Measurements from ENCODE around the gene SSTR3.
A peak's percentile ranks its signal among the peaks of the same experiment; 100 is the strongest.
"Not testable (repeated sequence)": the region's sequence is repeated elsewhere in the genome, so short reads cannot be mapped to it uniquely, and the experiment has no call there.

Gene SSTR3

DNA sequence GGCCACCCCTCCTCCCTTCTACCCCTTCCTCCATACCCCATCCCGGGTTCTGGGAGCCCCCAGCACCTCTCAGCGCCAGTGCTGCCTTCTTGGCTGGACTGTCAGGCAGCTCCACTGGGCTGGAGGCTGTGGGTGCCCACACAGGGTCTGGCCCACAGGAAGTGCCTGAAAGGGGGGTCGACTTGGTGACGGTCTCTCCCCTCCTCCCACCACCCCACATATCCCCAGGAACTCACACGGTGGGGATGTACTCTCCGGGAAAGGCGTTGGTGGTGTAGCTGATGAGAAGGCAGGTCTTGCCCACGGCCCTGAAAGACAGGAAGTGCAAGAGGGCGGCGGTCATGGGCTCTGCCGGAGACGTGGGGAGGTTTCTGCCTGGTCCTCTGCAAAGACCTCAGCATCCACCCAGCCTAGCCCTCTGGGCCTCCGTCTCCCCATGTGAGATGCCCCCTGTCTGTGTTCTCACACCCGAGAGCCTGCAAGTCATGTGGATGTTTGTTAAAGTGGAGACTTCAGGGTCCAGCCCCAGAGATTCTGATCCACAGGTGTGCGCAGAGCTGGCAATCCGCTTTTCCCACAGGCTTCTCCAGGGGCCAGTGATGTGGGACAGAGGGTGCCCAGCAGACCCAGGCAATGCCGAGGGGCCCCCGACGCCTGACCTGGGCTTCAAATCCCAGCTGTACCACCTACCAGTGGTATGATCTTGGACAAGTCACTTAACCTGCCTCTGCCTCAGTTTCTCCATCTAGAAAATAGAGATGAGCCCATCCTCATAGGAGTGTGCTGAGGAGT lies 29.3 kb upstream of the SSTR3 start:
- DNase-seq: no peak

DNA sequence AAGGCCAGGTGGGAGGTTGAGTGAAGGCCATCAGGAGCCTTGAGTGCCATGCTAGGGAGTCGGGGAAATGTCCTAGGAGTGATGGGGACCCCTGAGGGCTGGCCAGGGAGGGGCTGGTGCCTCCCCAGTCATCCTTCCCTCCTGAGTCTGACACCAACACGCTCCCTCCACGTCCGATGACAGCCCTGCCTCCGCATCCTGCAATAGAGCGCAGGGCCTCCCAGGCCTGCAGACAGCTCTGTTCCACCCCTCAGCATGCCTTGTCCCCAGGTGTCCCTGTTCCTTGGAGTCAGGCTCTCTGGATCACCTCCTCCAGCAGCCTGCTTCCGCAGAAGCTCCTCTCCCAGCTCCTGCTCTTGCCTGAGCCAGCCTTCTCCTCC lies 28.7 kb upstream of the SSTR3 start:
- no peak for DNase-seq

DNA sequence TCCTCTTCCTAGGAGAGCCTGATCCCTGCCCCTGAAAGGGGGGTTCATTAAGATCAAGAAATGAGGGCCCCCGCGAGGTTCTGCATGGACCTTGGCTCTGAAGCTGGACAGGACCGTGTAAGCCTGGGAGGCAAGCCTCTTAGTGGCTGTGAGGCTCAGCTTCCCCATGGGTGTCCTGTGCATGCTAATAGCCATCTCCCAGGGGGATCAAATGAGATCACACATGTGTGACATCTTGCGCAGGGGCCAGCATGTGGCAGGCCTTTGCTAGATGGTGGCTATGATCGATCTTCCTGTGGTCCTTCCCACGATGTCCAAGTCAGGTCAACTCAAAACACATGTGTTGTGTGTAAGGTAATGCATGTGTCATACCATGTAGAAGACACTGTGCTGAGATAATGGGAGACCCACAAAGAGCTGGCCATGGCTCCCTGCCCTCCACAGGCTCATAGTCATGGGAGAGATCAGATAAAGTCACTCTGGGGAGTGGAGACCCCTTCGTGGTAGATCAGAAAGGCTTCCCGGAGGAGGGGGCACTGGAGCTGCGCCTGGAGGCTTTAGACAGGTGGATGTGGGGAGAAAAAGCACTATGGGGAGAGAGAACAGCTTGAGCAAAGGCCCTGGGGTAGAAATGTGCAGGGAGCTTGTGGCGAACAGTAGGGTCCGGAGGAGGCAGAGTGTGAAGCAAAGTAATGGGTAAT lies 28.1 kb upstream of the SSTR3 start:
- DNase-seq: no peak

DNA sequence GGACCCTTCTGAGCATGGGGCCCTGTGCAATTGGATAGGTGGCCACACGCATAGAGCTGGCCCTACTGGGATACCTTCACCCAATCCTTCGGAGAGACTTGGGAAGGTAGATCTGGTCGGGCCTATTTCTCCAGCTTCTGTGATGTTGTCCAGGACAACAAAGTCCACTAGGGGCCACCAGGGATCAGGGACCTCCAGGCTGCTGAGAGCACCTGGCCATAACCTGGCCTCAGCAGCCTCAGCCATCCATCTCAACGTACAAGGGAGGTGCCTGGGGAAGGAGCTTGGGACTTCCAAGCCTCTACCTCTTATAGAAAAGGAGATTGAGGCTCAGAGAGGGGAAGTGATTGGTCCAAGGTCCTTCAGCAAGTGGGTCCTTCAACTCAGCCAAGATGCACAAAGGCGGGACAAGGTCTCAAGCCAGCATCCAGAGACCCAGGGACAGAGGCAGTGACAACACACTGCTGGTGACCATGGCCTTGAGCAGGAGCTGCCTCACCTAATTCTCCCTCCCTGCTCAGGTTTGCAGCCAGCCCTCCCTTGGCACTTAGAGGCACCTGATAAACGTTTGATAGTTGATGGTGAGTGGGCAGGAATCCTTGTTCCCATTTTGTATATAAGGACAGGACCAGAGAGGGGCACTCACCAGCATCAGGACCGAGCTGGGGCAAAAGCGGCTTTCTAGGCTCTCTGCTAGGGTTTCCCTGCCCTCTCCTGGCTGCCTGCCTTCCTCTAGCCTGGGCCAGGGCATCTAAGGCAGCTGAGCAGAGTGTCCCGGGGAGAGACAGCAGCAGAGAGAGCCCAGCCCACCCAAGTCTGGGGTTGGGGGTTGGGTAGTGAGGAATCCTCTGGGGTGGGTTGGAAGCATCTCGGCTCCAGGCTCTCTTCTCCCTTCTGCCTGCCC lies 27.3 kb upstream of the SSTR3 start:
- no peak for DNase-seq

DNA sequence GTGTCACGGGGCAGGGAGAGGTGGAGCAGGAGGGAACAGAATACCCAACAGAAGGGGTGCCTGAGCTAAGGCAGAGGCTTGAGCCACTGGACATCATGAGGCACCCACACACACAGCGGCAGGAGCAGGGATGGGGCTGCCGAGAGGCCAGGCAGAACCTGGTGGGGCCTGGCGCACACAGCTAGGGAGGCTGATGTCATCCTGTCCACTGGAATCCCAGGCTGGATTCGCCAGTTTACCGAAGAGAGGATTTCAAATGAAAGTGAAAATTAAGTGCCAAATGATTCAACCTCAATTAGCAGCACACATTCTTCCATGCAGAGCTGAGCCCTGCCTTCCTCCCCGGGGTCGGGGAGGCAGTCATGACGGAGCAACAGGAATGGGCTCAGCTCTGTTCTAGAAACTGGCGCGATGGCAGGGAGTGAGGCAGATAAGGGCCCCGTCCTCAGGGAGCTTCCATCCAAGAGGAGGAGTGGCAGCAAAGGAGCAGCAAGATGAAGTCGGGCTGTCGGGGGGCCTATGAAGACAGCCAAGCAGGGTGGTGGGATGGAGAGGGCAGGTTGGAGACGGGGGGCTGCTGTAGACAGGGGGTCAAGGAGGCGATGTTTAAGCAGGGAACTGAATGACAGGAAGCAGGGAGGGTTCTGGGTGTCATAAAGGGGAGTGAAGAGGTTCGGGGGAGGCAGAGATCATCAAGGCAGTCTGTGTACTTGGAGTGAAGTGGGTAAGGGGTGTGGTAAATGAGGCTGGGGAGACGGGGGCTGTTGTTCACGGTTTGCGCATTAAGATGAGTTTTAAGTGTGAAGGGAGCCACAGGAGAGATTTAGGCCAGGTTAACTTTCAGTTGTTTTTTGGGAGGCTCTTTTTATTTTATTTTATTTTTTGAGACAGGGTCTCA lies 25.3 kb upstream of the SSTR3 start:
- DNase-seq: no peak

DNA sequence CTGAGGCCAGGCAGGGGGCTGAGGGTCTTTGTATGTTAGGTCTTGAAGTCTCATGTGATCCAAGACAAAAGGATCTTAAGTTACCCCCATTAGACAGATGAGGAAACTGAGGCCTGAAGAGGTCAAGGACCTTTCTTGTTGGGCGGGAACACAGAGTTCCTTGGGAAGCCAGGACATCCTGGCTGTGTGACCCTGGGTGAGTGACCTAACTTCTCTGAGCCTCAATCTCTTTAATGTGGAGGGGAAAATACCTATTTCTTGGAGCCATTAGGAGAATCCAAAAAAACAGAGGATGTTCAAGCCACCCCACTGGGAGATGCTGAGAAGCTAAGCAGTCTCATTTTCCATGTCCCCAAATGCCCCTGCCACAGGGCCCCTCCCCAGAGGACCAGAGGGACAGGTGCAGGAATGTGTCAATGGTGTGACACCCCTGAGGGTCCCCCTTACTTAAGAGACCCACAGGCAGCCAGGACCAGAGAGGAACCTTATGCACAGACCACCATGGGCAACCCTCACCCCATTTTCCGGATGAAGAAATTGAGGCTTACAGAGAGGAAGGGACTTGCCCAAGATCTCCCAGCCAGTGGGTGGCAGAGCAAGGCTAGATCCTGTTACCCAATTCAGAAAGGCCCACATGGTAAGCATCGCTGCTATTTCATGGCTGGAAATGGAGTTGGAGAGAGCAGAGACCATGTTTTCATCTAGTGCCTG lies 23.8 kb upstream of the SSTR3 start:
- DNase-seq: no peak

DNA sequence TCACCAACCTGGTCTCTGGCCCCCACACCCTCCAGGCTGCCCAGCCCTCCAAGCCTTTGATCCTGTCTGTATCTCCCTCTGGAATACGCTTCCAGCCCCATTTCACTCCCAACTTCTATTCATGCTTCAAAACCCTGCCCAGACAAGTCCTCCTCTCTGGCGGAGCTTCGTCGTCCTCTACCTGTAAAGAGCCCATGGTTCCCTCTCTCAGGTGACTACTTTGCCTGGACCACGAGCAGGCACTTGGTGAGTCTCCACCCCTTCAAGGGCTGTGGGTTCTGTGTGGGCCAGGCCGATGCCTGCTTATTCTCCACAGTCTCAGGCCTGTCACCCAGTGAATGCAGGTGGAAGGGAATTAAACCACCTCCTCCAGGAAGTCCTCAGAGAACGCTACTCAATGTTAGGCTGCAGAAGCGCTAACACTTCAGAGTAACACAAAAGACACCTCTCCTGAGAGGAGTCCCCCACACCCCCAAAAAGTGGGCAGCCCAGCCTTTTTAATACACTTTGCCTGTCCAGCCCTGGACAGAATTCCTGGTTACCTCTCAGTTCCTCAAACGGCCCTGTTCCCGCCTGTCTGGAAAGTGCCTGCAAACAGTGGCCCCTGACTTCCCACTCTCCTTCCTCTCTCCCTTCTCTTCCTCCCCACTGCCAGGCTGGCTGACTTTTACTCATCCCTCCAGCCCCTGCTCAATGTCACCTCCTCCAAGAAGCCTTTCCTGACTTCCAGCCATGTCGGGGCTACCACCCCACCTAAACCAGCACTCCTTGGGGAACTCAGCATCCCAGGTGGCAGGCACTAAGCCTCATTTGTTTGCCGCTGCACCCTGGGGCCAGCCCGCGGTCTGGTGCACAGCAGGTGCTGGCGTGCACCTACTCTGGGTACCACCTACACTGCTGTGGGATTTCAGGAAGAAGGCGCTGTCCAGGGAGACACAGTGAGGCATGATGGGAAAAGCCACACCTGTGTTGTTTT lies 22.7 kb upstream of the SSTR3 start:
- DNase-seq: no peak

DNA sequence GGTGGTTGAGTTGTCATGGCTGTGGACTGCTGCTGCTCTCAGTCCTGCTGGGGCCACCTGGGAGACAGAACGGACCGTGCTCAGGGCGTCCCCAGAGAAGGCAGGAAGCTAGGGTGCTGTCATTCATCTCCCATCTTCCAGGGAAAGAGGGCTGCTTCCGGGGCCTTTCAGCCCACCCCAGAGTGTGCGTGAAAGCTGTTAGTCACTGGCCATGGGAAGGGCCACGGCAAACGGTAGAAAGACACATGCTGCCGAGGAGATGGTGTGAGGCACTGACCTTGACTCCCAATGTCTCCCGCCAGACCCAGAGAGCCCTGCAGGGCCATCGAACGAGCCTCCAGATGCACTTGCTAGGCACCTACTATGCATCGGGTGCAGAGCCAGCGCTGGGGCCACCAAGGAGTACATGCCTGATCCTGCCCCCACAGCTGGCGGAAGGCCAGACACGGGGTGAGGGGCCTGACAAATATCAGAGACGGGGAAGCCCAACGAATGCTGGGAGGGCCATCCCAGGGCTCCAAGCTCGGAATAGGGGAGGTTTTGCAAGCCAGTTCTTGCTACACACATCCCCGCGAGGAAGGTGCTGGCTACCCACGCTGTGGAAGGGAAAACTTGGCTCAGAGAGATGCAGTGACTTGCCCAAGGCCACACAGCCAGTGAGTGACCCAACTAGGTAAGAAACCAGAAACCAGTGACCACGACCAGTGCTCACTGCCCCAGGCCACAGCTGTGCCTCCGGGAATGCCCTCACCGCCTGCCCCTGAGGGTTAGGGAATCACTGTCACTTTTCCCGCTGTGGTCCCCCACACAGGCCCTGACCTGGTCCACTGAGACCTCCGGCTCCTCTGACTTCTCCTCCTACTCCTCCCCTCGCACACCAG lies 21.7 kb upstream of the SSTR3 start:
- DNase-seq: no peak

DNA sequence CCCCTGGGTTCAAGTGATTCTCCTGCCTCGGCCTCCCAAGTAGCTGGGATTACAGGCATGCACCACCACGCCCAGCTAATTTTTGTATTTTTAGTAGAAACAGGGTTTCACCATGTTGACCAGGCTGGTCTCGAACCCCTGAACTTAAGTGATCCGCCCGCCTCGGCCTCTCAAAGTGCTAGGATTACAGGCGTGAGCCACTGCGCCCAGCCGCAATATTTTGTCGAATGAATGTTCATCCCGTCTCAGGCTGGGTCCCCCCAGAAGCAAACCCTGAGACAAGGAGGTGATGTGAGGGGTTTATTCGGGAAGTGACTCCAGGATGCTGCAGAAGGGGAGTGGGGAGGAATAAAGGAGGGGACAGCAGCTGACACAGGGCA lies 21.1 kb upstream of the SSTR3 start:
- DNase-seq: not testable (repeated sequence)

DNA sequence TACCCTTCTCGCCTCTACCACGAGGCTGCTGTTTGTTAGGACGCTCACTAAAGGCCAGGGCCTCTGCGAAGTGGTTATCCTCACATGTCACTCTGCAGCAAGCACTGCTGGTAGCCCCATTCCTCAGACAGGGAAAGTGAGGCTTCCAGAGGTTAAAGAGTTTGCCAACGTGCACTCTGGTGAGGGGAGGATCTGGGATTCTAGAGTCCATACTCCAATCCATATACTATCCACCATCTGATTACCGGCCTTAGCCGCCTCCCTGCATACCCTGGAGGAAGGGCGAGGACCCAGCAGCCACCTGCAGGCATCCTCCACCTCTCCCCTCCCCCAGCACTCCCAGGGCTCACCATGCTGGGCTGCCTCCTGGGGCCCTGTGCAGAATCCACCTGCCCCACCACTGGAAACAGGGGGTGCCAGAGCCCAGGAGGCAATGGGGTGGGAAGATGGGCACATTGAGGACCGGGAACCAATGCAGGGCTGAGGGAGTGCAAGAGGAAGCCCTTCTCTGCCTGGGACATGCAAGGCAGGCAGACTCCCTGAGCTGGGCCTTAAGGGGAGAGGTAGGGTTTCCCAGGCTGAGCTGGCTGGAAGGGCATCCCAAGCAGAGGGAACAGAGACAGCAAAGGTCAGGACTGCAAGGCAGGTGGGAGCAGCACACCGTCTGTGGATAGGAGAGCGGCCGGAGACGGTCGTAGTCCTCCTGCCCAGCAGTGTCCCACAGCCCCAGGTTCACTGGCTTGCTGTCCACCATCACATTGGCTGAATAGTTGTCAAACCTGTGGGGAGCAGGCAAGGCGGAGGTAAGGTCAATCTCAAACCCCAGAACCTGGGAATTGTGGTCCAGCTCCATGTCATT lies 20.1 kb upstream of the SSTR3 start:
- DNase-seq: no peak

DNA sequence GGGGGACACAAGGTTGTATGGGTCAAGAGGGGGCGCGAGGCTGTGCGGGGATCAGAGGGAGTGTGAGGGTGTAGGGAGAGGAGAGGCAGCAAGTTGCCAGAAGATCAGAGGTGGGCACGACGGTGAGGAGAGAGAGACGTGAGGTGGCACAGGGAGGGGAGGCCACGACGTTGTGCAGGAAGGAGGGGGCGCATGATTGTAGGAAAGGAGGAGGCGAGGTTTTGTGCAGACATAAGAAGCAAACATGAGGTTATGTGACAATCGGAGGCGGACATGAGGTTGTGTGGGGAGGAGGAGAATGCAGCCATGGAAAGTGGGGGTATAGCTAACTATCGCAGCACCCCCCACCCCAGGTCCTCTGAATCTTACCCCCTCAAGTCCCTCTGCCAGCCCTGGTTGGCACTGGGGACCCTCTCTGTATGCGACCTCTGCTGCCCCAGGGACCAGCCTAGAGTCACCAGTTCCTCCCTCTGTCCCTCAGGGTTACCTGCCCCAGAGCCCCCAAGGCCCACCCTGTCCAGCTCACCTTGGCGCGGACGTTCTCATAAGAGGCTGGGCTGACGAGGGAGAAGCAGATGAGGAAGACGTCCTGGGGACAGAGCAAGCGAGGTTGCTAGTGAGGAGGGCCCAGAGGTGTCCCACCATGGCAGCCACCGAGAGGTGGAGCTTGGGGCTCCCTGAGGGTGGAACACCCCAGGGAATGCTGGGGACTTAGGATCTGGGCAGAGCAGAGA lies 19.3 kb upstream of the SSTR3 start:
- peak; percentile 69 for DNase-seq

DNA sequence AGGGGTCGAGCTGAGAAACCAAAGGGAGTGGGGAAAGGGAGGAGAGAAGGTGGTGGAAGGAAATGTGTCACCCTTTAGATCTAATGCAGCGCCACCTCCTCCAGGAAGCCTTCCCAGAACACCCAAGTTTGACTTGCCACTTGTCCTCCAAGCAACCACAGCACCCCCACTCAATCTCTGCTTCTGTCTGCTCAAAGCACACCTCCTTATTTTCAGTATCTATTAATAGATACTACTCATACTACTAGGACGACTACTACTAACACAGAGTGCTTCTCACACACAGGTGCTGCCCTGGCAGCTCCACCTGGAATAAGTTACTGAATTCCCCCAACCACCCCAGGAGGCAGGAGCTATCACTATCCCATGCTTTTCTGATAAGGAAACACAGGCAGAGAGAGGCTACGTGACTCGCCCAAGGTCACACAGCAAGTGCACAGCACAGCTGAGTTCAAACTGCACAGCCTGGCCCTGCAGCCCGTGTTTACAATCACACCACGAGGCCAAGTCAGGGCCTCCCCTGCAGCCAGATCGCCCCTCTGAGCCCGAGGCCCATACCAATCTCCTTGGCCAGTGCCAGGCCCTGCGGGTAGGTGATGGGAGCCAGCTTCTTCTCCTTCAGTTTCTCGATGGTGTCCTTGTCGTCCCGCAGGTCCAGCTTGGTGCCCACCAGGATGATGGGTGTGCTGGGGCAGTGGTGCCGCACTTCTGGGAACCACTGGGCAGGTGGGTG lies 18.6 kb upstream of the SSTR3 start:
- DNase-seq: peak; percentile 70

DNA sequence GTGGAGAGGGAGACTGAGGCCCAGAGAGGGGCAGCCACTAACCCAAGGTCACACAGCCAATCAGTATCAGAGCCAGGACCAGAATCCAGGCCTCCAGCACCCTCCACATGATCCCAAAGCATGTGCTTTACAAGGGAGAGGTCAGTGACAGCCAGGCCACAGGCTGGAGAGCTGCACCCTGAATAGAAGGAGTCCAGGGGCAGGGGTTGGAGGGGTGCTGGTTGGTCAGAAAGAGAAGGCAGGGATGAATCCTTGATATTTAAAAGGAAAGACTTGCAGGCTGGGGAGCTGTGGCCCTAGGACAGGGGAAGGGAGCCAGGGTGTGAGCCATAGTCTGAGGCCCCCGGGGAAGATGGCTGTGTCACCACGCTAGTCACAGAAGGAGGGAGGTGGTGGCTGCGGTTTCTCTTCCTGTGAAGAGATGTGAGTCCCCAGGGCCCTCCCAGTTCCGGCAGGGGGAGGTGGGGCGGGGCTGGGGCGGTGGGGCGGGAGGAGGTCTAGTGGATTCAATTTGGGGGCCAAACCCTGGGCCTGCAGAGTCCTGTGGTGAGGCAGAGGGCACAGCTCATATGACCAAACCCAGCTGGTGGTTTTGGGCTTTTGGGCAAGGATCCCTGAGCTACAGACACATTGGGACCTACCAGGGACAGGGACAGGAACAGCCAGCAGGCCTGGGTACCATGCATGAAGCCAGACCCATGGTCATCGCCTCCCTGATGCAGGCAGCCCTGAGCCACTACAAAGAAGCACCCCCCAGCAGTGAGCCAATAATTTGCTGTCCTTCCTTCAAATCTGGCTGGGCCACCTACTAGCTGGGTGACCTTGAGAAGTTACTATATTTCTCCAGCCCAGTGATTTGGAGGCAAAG lies 17.8 kb upstream of the SSTR3 start:
- DNase-seq: peak; percentile 85

DNA sequence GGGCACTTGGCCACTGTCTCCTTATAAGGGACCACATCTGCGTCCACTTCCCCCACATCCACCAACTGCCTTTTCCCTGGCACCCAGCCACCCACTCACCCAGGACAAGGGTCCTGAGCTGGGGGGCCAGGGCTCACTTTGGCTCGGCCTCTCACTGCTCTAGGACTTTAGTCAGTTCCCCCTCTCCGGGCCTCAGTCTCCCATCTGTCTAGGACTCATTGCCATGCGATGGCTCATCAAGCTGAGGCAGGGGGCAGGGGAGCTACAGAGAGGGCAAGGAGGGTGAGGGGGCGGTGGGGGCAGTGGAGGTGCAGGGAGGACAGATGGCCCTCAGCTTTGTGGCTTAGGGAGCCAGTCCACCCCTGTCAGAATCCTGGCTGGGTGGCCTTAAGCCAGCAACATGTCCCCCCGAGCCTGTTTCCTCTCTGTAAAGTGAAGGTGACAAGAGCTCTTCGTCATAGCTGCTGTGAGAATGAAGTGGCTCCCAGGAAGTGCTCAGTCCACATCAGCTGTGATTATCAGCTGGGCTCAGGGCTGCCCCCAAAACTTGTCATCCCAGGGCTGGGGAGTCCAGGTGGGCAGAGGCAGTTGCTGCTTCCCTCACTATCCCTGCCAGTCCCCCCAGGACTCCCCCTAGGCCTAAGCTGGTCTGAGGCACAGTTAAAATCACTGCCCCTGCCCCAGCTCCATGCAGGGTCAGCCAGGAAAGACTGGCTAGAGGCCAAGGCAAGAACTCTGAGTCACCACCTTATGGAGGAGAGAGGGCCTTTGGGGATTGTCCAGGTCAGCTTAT lies 16.9 kb upstream of the SSTR3 start:
- DNase-seq: no peak

Data from activated T-cell treated with anti-CD3 and anti-CD28 coated beads for 4 hours (primary cell).